ENCODE results near the gene KCNJ18.
"Not testable (repeated sequence)": the region's sequence is repeated elsewhere in the genome, so short reads cannot be mapped to it uniquely, and the experiment has no call there.

Gene KCNJ18

GRCh38 chr17:21688293-21688949 lies 3.9 kb upstream of the KCNJ18 start:
- Histone ChIP-seq H3K4me1 (ENCODE audit: control insufficient read depth, insufficient read depth, low read length) (no peaks in the 10 kb centered on the region), H3K9ac (ENCODE audit: low read length in 2 of 2) (no peak overlapping the region), H3K27ac (ENCODE audit: low read length) (no peak overlapping the region), H3K36me3 (ENCODE audit: control insufficient read depth in 2 of 2, insufficient read depth in 2 of 2, low read length in 2 of 2) (no peaks in the 10 kb centered on the region), H3K4me3 (ENCODE audit: low read length in 2 of 2) (no peak overlapping the region), H3K9me3 (ENCODE audit: control insufficient read depth in 2 of 2, low read length in 2 of 2) (no peaks in the 10 kb centered on the region), H3K27me3 (ENCODE audit: control insufficient read depth in 1 of 2, insufficient read depth in 2 of 2, low read length in 2 of 2) (no peaks in the 10 kb centered on the region)

GRCh38 chr17:21689604-21690003 lies 2.7 kb upstream of the KCNJ18 start:
- H3K27ac ChIP-seq (ENCODE audit: low read length): no peak overlapping the region

GRCh38 chr17:21690811-21691210 lies 1.5 kb upstream of the KCNJ18 start:
- H3K27me3 ChIP-seq (ENCODE audit: control insufficient read depth in 1 of 2, insufficient read depth in 2 of 2, low read length in 2 of 2); H3K27ac ChIP-seq (ENCODE audit: low read length); H3K36me3 ChIP-seq (ENCODE audit: control insufficient read depth in 2 of 2, insufficient read depth in 2 of 2, low read length in 2 of 2); H3K4me1 ChIP-seq (ENCODE audit: control insufficient read depth, insufficient read depth, low read length); H3K4me3 ChIP-seq (ENCODE audit: low read length in 2 of 2); H3K9ac ChIP-seq (ENCODE audit: low read length in 2 of 2); H3K9me3 ChIP-seq (ENCODE audit: control insufficient read depth in 2 of 2, low read length in 2 of 2): not testable (repeated sequence)

More at GRCh38 chr17:21689604-21690003, 2.7 kb upstream of the KCNJ18 start:
- no peaks in the 10 kb centered on the region for H3K4me1 ChIP-seq (ENCODE audit: control insufficient read depth, insufficient read depth, low read length)
- no peaks in the 10 kb centered on the region for H3K36me3 ChIP-seq (ENCODE audit: control insufficient read depth in 2 of 2, insufficient read depth in 2 of 2, low read length in 2 of 2)
- no peak overlapping the region for H3K9ac ChIP-seq (ENCODE audit: low read length in 2 of 2)
- no peaks in the 10 kb centered on the region for H3K27me3 ChIP-seq (ENCODE audit: control insufficient read depth in 1 of 2, insufficient read depth in 2 of 2, low read length in 2 of 2)
- no peaks in the 10 kb centered on the region for H3K9me3 ChIP-seq (ENCODE audit: control insufficient read depth in 2 of 2, low read length in 2 of 2)
- no peak overlapping the region for H3K4me3 ChIP-seq (ENCODE audit: low read length in 2 of 2)

GRCh38 chr17:21691481-21691880 lies 842 bp upstream of the KCNJ18 start:
- H3K36me3 ChIP-seq (ENCODE audit: control insufficient read depth in 2 of 2, insufficient read depth in 2 of 2, low read length in 2 of 2); H3K4me1 ChIP-seq (ENCODE audit: control insufficient read depth, insufficient read depth, low read length); H3K4me3 ChIP-seq (ENCODE audit: low read length in 2 of 2); H3K9me3 ChIP-seq (ENCODE audit: control insufficient read depth in 2 of 2, low read length in 2 of 2); H3K27me3 ChIP-seq (ENCODE audit: control insufficient read depth in 1 of 2, insufficient read depth in 2 of 2, low read length in 2 of 2); H3K9ac ChIP-seq (ENCODE audit: low read length in 2 of 2); H3K27ac ChIP-seq (ENCODE audit: low read length): not testable (repeated sequence)

- H3K9ac ChIP-seq (ENCODE audit: low read length in 2 of 2); H3K4me1 ChIP-seq (ENCODE audit: control insufficient read depth, insufficient read depth, low read length); H3K27me3 ChIP-seq (ENCODE audit: control insufficient read depth in 1 of 2, insufficient read depth in 2 of 2, low read length in 2 of 2); H3K4me3 ChIP-seq (ENCODE audit: low read length in 2 of 2); H3K9me3 ChIP-seq (ENCODE audit: control insufficient read depth in 2 of 2, low read length in 2 of 2); H3K27ac ChIP-seq (ENCODE audit: low read length); H3K36me3 ChIP-seq (ENCODE audit: control insufficient read depth in 2 of 2, insufficient read depth in 2 of 2, low read length in 2 of 2): not testable (repeated sequence)
Observed at GRCh38 chr17:21692704-21693065, 362 bp downstream of the KCNJ18 start.

GRCh38 chr17:21693391-21693796 lies 1.1 kb downstream of the KCNJ18 start:
- not testable (repeated sequence) for H3K9me3 ChIP-seq (ENCODE audit: control insufficient read depth in 2 of 2, low read length in 2 of 2); H3K36me3 ChIP-seq (ENCODE audit: control insufficient read depth in 2 of 2, insufficient read depth in 2 of 2, low read length in 2 of 2); H3K9ac ChIP-seq (ENCODE audit: low read length in 2 of 2); H3K4me1 ChIP-seq (ENCODE audit: control insufficient read depth, insufficient read depth, low read length); H3K27me3 ChIP-seq (ENCODE audit: control insufficient read depth in 1 of 2, insufficient read depth in 2 of 2, low read length in 2 of 2); H3K27ac ChIP-seq (ENCODE audit: low read length); H3K4me3 ChIP-seq (ENCODE audit: low read length in 2 of 2)

GRCh38 chr17:21693937-21694336 lies 1.6 kb downstream of the KCNJ18 start:
- not testable (repeated sequence) for H3K9ac ChIP-seq (ENCODE audit: low read length in 2 of 2); H3K4me1 ChIP-seq (ENCODE audit: control insufficient read depth, insufficient read depth, low read length); H3K9me3 ChIP-seq (ENCODE audit: control insufficient read depth in 2 of 2, low read length in 2 of 2); H3K4me3 ChIP-seq (ENCODE audit: low read length in 2 of 2); H3K27me3 ChIP-seq (ENCODE audit: control insufficient read depth in 1 of 2, insufficient read depth in 2 of 2, low read length in 2 of 2); H3K27ac ChIP-seq (ENCODE audit: low read length); H3K36me3 ChIP-seq (ENCODE audit: control insufficient read depth in 2 of 2, insufficient read depth in 2 of 2, low read length in 2 of 2)

- not testable (repeated sequence) for H3K4me3 ChIP-seq (ENCODE audit: low read length in 2 of 2); H3K4me1 ChIP-seq (ENCODE audit: control insufficient read depth, insufficient read depth, low read length); H3K9me3 ChIP-seq (ENCODE audit: control insufficient read depth in 2 of 2, low read length in 2 of 2); H3K27me3 ChIP-seq (ENCODE audit: control insufficient read depth in 1 of 2, insufficient read depth in 2 of 2, low read length in 2 of 2); H3K27ac ChIP-seq (ENCODE audit: low read length); H3K9ac ChIP-seq (ENCODE audit: low read length in 2 of 2); H3K36me3 ChIP-seq (ENCODE audit: control insufficient read depth in 2 of 2, insufficient read depth in 2 of 2, low read length in 2 of 2)
Observed at GRCh38 chr17:21696227-21696626, 3.9 kb downstream of the KCNJ18 start.

- H3K4me3 ChIP-seq (ENCODE audit: low read length in 2 of 2); H3K4me1 ChIP-seq (ENCODE audit: control insufficient read depth, insufficient read depth, low read length): not testable (repeated sequence)
Observed at GRCh38 chr17:21696842-21697507, 4.7 kb downstream of the KCNJ18 start.

GRCh38 chr17:21697508-21697860 lies 5.2 kb downstream of the KCNJ18 start:
- H3K4me1 ChIP-seq (ENCODE audit: control insufficient read depth, insufficient read depth, low read length); H3K9me3 ChIP-seq (ENCODE audit: control insufficient read depth in 2 of 2, low read length in 2 of 2); H3K4me3 ChIP-seq (ENCODE audit: low read length in 2 of 2); H3K27ac ChIP-seq (ENCODE audit: low read length); H3K9ac ChIP-seq (ENCODE audit: low read length in 2 of 2); H3K27me3 ChIP-seq (ENCODE audit: control insufficient read depth in 1 of 2, insufficient read depth in 2 of 2, low read length in 2 of 2); H3K36me3 ChIP-seq (ENCODE audit: control insufficient read depth in 2 of 2, insufficient read depth in 2 of 2, low read length in 2 of 2): not testable (repeated sequence)

More at GRCh38 chr17:21696842-21697507, 4.7 kb downstream of the KCNJ18 start:
- H3K9ac ChIP-seq (ENCODE audit: low read length in 2 of 2); H3K36me3 ChIP-seq (ENCODE audit: control insufficient read depth in 2 of 2, insufficient read depth in 2 of 2, low read length in 2 of 2); H3K27me3 ChIP-seq (ENCODE audit: control insufficient read depth in 1 of 2, insufficient read depth in 2 of 2, low read length in 2 of 2); H3K9me3 ChIP-seq (ENCODE audit: control insufficient read depth in 2 of 2, low read length in 2 of 2); H3K27ac ChIP-seq (ENCODE audit: low read length): not testable (repeated sequence)

GRCh38 chr17:21698437-21699075 lies 6.2 kb downstream of the KCNJ18 start:
- H3K36me3 ChIP-seq (ENCODE audit: control insufficient read depth in 2 of 2, insufficient read depth in 2 of 2, low read length in 2 of 2); H3K4me1 ChIP-seq (ENCODE audit: control insufficient read depth, insufficient read depth, low read length); H3K9ac ChIP-seq (ENCODE audit: low read length in 2 of 2): not testable (repeated sequence)

More at GRCh38 chr17:21698437-21699075, 6.2 kb downstream of the KCNJ18 start:
- not testable (repeated sequence) for H3K4me3 ChIP-seq (ENCODE audit: low read length in 2 of 2); H3K9me3 ChIP-seq (ENCODE audit: control insufficient read depth in 2 of 2, low read length in 2 of 2); H3K27me3 ChIP-seq (ENCODE audit: control insufficient read depth in 1 of 2, insufficient read depth in 2 of 2, low read length in 2 of 2); H3K27ac ChIP-seq (ENCODE audit: low read length)

Measured in stomach smooth muscle (tissue), 2 donors.